HUES48 (cell line): ENCODE measurements around the gene CPEB3.

ENCODE experiments used
- H3K27ac ChIP-seq: one replicate; pipeline ENCODE4 v1.7.0; 2013; ENCODE audit warnings: low read depth, low read length, inconsistent platforms
- H3K27me3 ChIP-seq: 2 replicates; pipeline ENCODE4 v1.6.1; 2013; ENCODE audit warnings: mild to moderate bottlenecking, low read length; ENCODE audit not compliant: control insufficient read depth, insufficient read depth
- H3K36me3 ChIP-seq: 2 replicates; pipeline ENCODE4 v1.6.1; 2013; ENCODE audit warnings: low read length; ENCODE audit not compliant: control insufficient read depth, insufficient read depth
- H3K4me1 ChIP-seq: 2 replicates; pipeline ENCODE4 v1.6.1; 2013; ENCODE audit warnings: mild to moderate bottlenecking, low read length; ENCODE audit not compliant: control insufficient read depth, insufficient read depth
- H3K4me3 ChIP-seq: 2 replicates; pipeline ENCODE4 v1.5.1; 2013; ENCODE audit warnings: mild to moderate bottlenecking, low read depth, low read length
- H3K9ac ChIP-seq: 2 replicates; pipeline ENCODE4 v1.6.1; 2013; ENCODE audit warnings: mild to moderate bottlenecking, low read depth, low read length, moderate library complexity
- H3K9me3 ChIP-seq: 2 replicates; pipeline ENCODE4 v1.6.1; 2013; ENCODE audit warnings: low read length; ENCODE audit not compliant: control insufficient read depth, insufficient read depth

Gene CPEB3

DNA sequence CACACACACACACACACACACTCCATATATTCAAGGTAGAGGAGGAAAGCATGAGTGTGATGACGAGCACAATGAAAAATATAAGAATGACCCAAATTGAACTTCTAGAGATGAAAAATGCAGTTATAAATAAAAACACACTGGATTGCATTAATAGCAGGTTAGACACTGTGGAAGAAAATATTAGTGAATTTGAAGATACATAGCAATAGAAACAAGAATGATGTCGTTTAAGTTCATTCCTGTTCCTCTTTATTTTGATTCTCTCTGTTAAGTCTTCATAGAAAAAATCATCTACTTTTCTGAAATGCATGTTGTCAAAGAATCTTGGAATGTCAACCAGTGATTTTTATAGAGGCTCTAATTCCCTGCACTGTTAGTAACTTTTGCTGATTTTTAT is 288.9 kb downstream of the CPEB3 start:
- no peaks in the 10 kb centered on the region for H3K9me3 ChIP-seq
- H3K4me1 ChIP-seq, result no peaks in the 10 kb centered on the region
- H3K36me3 ChIP-seq, result peaks cover 67% of the 10 kb centered on the region
- no peaks in the 10 kb centered on the region for H3K27me3 ChIP-seq
- H3K27ac ChIP-seq, result no peak overlapping the region
- H3K9ac ChIP-seq, result no peak overlapping the region
- no peak overlapping the region for H3K4me3 ChIP-seq

DNA sequence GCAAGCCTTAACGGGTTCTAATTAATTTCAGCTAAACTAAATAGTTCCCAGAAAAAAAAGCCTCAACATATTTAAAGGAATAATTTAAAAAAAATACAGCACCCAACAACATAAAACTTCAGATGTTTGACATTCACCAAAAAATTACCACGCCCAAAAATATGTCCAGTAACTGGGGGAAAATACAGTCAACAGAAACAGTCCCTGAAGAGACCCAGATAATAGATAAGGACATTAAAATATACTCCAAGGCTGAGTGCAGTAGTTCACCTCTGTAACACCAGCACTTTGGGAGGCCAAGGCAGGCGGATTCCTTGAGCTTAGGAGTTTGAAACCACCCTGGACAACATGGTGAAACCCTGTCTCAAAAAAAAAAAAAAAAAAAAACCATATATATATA is 289.3 kb downstream of the CPEB3 start:
- Histone ChIP-seq H3K4me3 (no peak overlapping the region), H3K27ac (no peak overlapping the region), H3K27me3 (no peaks in the 10 kb centered on the region), H3K9me3 (no peaks in the 10 kb centered on the region), H3K36me3 (peaks cover 71% of the 10 kb centered on the region), H3K9ac (no peak overlapping the region), H3K4me1 (no peaks in the 10 kb centered on the region)
